Measurements from ENCODE around the gene NTN1.
A peak's percentile ranks its signal among the peaks of the same experiment; 100 is the strongest.

NTN1 gene

DNA sequence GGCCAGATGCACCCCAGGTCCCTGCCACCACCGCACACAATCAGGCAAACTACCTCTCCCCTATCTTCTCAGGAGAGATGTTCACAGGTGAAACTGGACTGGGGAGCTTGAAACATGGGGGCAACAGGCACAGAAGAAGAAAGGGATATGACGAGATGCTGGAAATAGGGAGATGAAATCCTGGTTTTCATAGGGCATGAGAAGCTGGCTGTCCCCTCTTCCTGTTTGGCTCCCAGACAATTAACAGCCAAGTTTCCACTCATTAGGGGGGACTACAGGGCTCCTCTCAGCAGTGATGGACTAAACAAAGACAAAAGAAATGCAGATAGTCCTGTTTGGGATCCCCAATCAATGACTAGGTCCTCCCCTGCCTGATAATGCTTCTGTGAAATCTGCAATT is 266.0 kb downstream of the NTN1 start:
- no peak for DNase-seq

DNA sequence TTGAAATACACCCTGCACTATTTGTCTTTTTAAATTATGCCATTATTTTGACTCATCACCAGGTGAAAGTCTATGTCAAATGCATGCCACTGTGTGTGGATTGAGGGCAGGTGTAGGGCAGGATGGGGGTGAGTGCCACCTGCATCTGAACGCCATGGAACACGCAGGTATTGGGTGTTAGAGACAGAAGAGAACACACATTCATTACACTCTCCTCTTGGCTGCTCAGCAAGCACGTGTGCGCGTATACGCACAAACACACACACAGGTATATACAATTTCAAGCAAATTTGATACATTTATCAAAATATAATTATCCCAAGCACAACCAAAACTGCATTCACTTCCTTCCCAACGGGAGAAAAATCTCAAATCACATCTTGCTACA is 268.9 kb downstream of the NTN1 start:
- DNase-seq = no peak

DNA sequence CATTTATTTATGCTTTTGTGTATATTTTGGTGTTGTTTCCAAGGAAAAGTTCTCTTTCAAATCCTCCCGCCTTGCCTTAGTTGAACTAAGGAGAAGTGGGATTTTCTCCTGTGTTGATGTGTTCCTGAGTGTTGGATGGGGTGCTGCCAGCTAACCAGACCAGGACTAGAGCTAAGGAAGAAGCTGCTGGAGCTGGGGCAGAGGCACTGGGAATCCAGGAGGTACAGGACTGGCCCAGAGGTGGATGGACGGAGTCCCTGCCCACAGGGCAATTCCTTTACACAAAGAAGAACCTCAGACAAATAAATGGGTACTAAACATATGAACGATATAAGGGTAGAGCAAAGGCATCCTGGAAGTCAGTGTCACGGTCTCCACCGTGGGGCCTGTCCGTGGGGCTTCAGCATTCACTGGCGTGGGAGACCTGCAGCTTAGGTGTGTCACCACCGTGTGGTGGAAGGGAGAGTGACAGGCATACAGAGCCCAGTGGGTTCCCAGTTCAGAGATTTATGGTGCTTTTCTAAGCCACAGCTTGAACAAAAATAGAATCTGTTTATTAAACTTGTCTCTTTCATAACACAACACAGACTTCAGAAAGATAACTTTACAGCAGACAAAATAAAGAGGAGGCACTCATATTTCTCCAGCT is 270.7 kb downstream of the NTN1 start:
- DNase-seq = peak in 1 of 2 donors; percentile 14

DNA sequence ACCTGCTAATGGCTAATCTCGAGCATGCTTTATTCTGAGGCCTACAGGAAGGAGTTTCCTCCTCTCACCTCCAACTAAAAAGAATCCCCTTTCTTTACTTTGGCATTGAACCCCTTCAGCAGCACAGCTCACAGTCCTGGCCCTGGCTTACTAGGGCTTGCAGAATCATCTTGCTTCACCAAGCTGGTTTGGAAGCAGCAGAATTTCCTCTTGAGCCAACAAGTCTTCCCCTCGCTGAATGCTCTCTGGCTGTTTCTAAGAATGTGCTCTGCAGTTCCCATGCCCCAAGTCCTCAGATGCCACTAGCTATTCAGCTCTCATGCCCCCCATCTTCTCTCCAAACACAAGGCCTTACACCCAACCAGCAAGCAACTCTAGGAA is 271.2 kb downstream of the NTN1 start:
- no peak for DNase-seq
